H1 (cell line): ENCODE results near the gene BABAM1. TPM values are rescaled to one million over a fixed set of nuclear protein-coding genes. Genes with fewer than 3 reads are reported as not detected.

Source experiments
- CTCF ChIA-PET: fragments of 300-600 bp; sonication (Branson Sonifier 250); formaldehyde crosslinking; loops from one replicate; lab custom pipeline; 2021; ENCODE audit not compliant: partially characterized antibody; lab: Charles Lee
- POLR2A ChIA-PET: fragments of 300-600 bp; sonication (Branson Sonifier 250); formaldehyde crosslinking; loops from one replicate; lab custom pipeline; 2021; ENCODE audit warnings: inconsistent platforms; ENCODE audit not compliant: partially characterized antibody; lab: Charles Lee
- DNase-seq, 2 experiments: peaks; one replicate each; pipeline versions ENCODE4 v3.0.0 to v3.0.0-alpha.2; 2010 to 2022; ENCODE audit warnings: low spot score in 2 of 2, low read depth in 1 of 2, mixed read lengths in 1 of 2
- FAIRE-seq: peaks from 2 replicates; lab custom pipeline; 2011; peaks lifted over from hg19 to GRCh38; lab: Jason Lieb, UNC
- H2AFZ ChIP-seq: 2 replicates; pipeline ENCODE4 v1.8.1; 2012; ENCODE audit warnings: low read length, inconsistent platforms
- H2AK5ac ChIP-seq: 2 replicates; pipeline ENCODE4 v1.6.1; 2013; ENCODE audit warnings: low read depth, low read length
- H2BK120ac ChIP-seq: replicated peaks from 2 replicates; pipeline ENCODE3; 2013; ENCODE audit warnings: low read depth, low read length, inconsistent platforms
- H2BK12ac ChIP-seq: 2 replicates; pipeline ENCODE4 v1.6.1; 2013; ENCODE audit warnings: low read depth, low read length
- H2BK15ac ChIP-seq: 2 replicates; pipeline ENCODE4 v1.6.1; 2013; ENCODE audit warnings: low read length
- H2BK20ac ChIP-seq: 2 replicates; pipeline ENCODE4 v1.6.1; 2013; ENCODE audit warnings: low read length
- H2BK5ac ChIP-seq: 2 replicates; pipeline ENCODE4 v1.6.1; 2013; ENCODE audit warnings: low read depth, low read length
- H3K14ac ChIP-seq: 2 replicates; pipeline ENCODE4 v1.6.1; 2013; ENCODE audit warnings: inconsistent platforms; ENCODE audit not compliant: insufficient read length
- H3K18ac ChIP-seq: 2 replicates; pipeline ENCODE4 v1.6.1; 2013; ENCODE audit warnings: low read length; ENCODE audit errors: extremely low read depth
- H3K23ac ChIP-seq: 2 replicates; pipeline ENCODE4 v1.6.1; 2013; ENCODE audit warnings: inconsistent platforms; ENCODE audit not compliant: insufficient read length
- H3K23me2 ChIP-seq: 2 replicates; pipeline ENCODE4 v1.6.1; 2013; ENCODE audit warnings: low read depth, low read length
- H3K27ac ChIP-seq: 2 replicates; pipeline ENCODE4 v1.6.1; 2011; ENCODE audit warnings: low read depth, low read length, inconsistent platforms
- H3K27me3 ChIP-seq, 4 experiments: replicated peaks in 1 of 4; 1 replicate in 1 of 4; 2 replicates in 3 of 4; pipeline versions ENCODE4 v1.6.1 to v1.8.1; 2011 to 2013; ENCODE audit warnings: low read length in 3 of 4, mild to moderate bottlenecking in 3 of 4, inconsistent platforms in 2 of 4, mixed read lengths in 2 of 4, moderate library complexity in 1 of 4; ENCODE audit not compliant: control insufficient read depth in 3 of 4, insufficient read depth in 3 of 4; ENCODE audit errors: extremely low read depth in 1 of 4
- H3K36me3 ChIP-seq, 4 experiments: 2 replicates each; pipeline versions ENCODE4 v1.6.1 to v1.8.1; 2011 to 2013; ENCODE audit warnings: mild to moderate bottlenecking in 4 of 4, low read length in 3 of 4, moderate library complexity in 2 of 4, control low read depth in 1 of 4, inconsistent platforms in 1 of 4; ENCODE audit not compliant: insufficient read depth in 4 of 4, control insufficient read depth in 2 of 4
- H3K4ac ChIP-seq: replicated peaks from 2 replicates; pipeline ENCODE3; 2013; ENCODE audit warnings: low read length, low read depth, mixed read lengths, inconsistent platforms; ENCODE audit not compliant: insufficient read length
- H3K4me1 ChIP-seq, 4 experiments: replicated peaks in 1 of 4; 1 replicate in 1 of 4; 2 replicates in 3 of 4; pipeline versions ENCODE4 v1.6.1 to v1.8.1; 2011 to 2013; ENCODE audit warnings: low read length in 3 of 4, inconsistent platforms in 2 of 4, mixed read lengths in 1 of 4; ENCODE audit not compliant: insufficient read depth in 4 of 4, control insufficient read depth in 3 of 4
- H3K4me2 ChIP-seq, 2 experiments: 2 replicates each; pipeline versions ENCODE4 v1.6.1 to v1.8.1; 2011 to 2013; ENCODE audit warnings: low read depth in 2 of 2, low read length in 2 of 2, control low read depth in 1 of 2, inconsistent platforms in 1 of 2, mild to moderate bottlenecking in 1 of 2; ENCODE audit not compliant: insufficient read depth in 1 of 2
- H3K4me3 ChIP-seq, 4 experiments: fragments of 200-600, 300-600 bp in 1 of 4; sonication (generic), shearing (Covaris generic), sonication (Bioruptor Twin) in 1 of 4; 2 replicates each; pipeline versions ENCODE4 v1.5.1 to v1.8.1; 2011 to 2016; ENCODE audit warnings: low read length in 4 of 4, low read depth in 3 of 4, control low read depth in 2 of 4, inconsistent platforms in 2 of 4, mild to moderate bottlenecking in 2 of 4, mixed read lengths in 1 of 4, moderate library complexity in 1 of 4; ENCODE audit not compliant: insufficient read depth in 2 of 4; ENCODE audit errors: extremely low read depth in 1 of 4
- H3K56ac ChIP-seq: replicated peaks from 2 replicates; pipeline ENCODE3; 2013; ENCODE audit warnings: low read depth, mild to moderate bottlenecking, mixed read lengths, low read length, inconsistent platforms; ENCODE audit not compliant: insufficient read length
- H3K79me1 ChIP-seq: 2 replicates; pipeline ENCODE4 v1.6.1; 2013; ENCODE audit warnings: low read depth, low read length, control low read depth
- H3K79me2 ChIP-seq, 2 experiments: 2 replicates each; pipeline versions ENCODE4 v1.6.1 to v1.8.1; 2012 to 2013; ENCODE audit warnings: low read length in 2 of 2, mild to moderate bottlenecking in 2 of 2, inconsistent platforms in 1 of 2; ENCODE audit not compliant: insufficient read depth in 2 of 2, control insufficient read depth in 1 of 2
- H3K9ac ChIP-seq, 4 experiments: replicated peaks in 1 of 4; 1 replicate in 1 of 4; 2 replicates in 3 of 4; pipeline versions ENCODE4 v1.6.1 to v1.8.1; 2011 to 2013; ENCODE audit warnings: low read depth in 3 of 4, low read length in 3 of 4, control low read depth in 2 of 4, mild to moderate bottlenecking in 2 of 4, moderate library complexity in 2 of 4, inconsistent platforms in 1 of 4; ENCODE audit errors: extremely low read depth in 1 of 4
- H3K9me3 ChIP-seq, 2 experiments: 2 replicates each; pipeline versions ENCODE4 v1.6.1 to v1.8.1; 2012 to 2013; ENCODE audit warnings: mild to moderate bottlenecking in 2 of 2, moderate library complexity in 2 of 2, control low read depth in 1 of 2, inconsistent platforms in 1 of 2, low read depth in 1 of 2, low read length in 1 of 2, mixed read lengths in 1 of 2; ENCODE audit not compliant: insufficient read depth in 2 of 2
- H4K20me1 ChIP-seq, 2 experiments: replicated peaks in 1 of 2; 2 replicates each; pipeline versions ENCODE3 to v1.8.1; 2011 to 2013; ENCODE audit warnings: inconsistent platforms in 2 of 2, low read length in 2 of 2, mild to moderate bottlenecking in 1 of 2; ENCODE audit not compliant: insufficient read depth in 2 of 2, control insufficient read depth in 1 of 2
- H4K5ac ChIP-seq: 2 replicates; pipeline ENCODE4 v1.6.1; 2013; ENCODE audit warnings: low read length, low read depth, mixed read lengths, inconsistent platforms; ENCODE audit not compliant: insufficient read length
- H4K8ac ChIP-seq: 2 replicates; pipeline ENCODE4 v1.8.0; 2013; ENCODE audit warnings: mild to moderate bottlenecking, moderate library complexity, low read length, inconsistent platforms; ENCODE audit not compliant: insufficient read depth; ENCODE audit errors: extremely low read depth
- H4K91ac ChIP-seq: replicated peaks from 2 replicates; pipeline ENCODE3; 2013; ENCODE audit warnings: low read length, mixed read lengths, inconsistent platforms; ENCODE audit not compliant: insufficient read length
- ATF2 ChIP-seq: IDR thresholded peaks from 2 replicates; pipeline ENCODE4 v1.6.1; 2012; ENCODE audit warnings: low read length, inconsistent platforms
- CBX5 ChIP-seq: fragments of 300-800, 300-1000 bp; sonication (generic); IDR thresholded peaks from 2 replicates; pipeline ENCODE4 v1.7.1; 2016; ENCODE audit warnings: antibody characterized with exemption, low read length, low read depth
- CHD2 ChIP-seq: IDR thresholded peaks from 2 replicates; pipeline ENCODE4 v1.6.1; 2012; ENCODE audit warnings: low read length, improper control_type of control experiment
- EP300 ChIP-seq, 2 experiments: IDR thresholded peaks; 1 replicate in 1 of 2; 2 replicates in 1 of 2; pipeline ENCODE4 v1.6.1; 2011 to 2012; ENCODE audit warnings: low read depth in 2 of 2, low read length in 2 of 2, mild to moderate bottlenecking in 2 of 2, borderline replicate concordance in 1 of 2, inconsistent platforms in 1 of 2, moderate library complexity in 1 of 2
- KDM1A ChIP-seq: fragments of 200-600, 300-600 bp; sonication (generic); IDR thresholded peaks from 2 replicates; pipeline ENCODE4 v1.7.1; 2016; ENCODE audit warnings: mild to moderate bottlenecking, low read length, borderline replicate concordance
- MAX ChIP-seq: IDR thresholded peaks from 2 replicates; pipeline ENCODE4 v1.6.1; 2012; ENCODE audit warnings: inconsistent platforms
- PHF8 ChIP-seq: fragments of 200-600 bp; sonication (generic); conservative IDR thresholded peaks from 2 replicates; pipeline ENCODE4 v1.7.1; 2012; ENCODE audit warnings: low read depth, mild to moderate bottlenecking, inconsistent platforms, low read length, moderate library complexity
- POU5F1 ChIP-seq: IDR thresholded peaks from 2 replicates; pipeline ENCODE4 v1.6.1; 2011; ENCODE audit warnings: low read depth, mild to moderate bottlenecking, low read length, moderate library complexity
- RXRA ChIP-seq: IDR thresholded peaks from 2 replicates; pipeline ENCODE4 v1.6.1; 2011; ENCODE audit warnings: low read depth, mild to moderate bottlenecking, low read length, moderate library complexity; ENCODE audit not compliant: insufficient read depth
- SP1 ChIP-seq: IDR thresholded peaks from 2 replicates; pipeline ENCODE4 v1.6.1; 2011; ENCODE audit warnings: low read depth, low read length
- TBP ChIP-seq: IDR thresholded peaks from 2 replicates; pipeline ENCODE4 v1.6.1; 2011; ENCODE audit warnings: low read depth, low read length, improper control_type of control experiment
- WGBS, 2 experiments: shearing (Covaris generic) in 1 of 2; methylation state at CpG; one replicate each; pipeline versions ENCODE4 v1.1.6 to v1.1.7; 2013 to 2015; ENCODE audit warnings: low lambda C conversion rate in 2 of 2, mixed read lengths in 2 of 2, inconsistent platforms in 1 of 2, low coverage in 1 of 2, missing lambda C conversion rate in 1 of 2; ENCODE audit not compliant: insufficient replicate concordance in 2 of 2, insufficient coverage in 1 of 2, insufficient read length in 1 of 2; ENCODE audit errors: extremely low coverage in 1 of 2, missing lambda C conversion rate in 1 of 2; 5-methylcytosine and 5-hydroxymethylcytosine counted together
- polyA plus RNA-seq, 7 experiments: library from polyadenylated mRNA; depleted of rRNA in 3 of 7; stranded (reverse) in 5 of 7; unstranded in 2 of 7; fragments of >200 nt in 5 of 7; fragments of 200-250 nt in 2 of 7; gene quantifications; 1 replicate in 5 of 7; 2 replicates in 1 of 7; 4 replicates in 1 of 7; pipeline versions ENCODE4 v1.2.1 to v1.2.3, GENCODE V29; 2011 to 2013; ENCODE audit warnings: missing spikeins in 2 of 7, mixed read lengths in 2 of 7
- total RNA-seq: library from RNA; stranded (reverse); fragmentation: NEBNext Ultra II Directional; extraction: Animal tissue kit (Norgen Biotek cat#: 25700); gene quantifications from 2 replicates; pipeline ENCODE4 v1.2.1, GENCODE V29; 2021

Gene BABAM1
- total and polyA plus RNA-seq, 2 of the 8 experiments (the other 6 are each of a cell fraction or from before 2014, with no cell fraction given), result 127 to 133 TPM

GRCh38 chr19:17275441-17276175 is 8.4 kb downstream of the BABAM1 start:
- FAIRE-seq, result no peak
- H3K56ac ChIP-seq, result no peak overlapping the region
- H2BK120ac ChIP-seq, result no peak overlapping the region
- no peaks in the 10 kb centered on the region for H3K9me3 ChIP-seq
- no peak overlapping the region for H2BK15ac ChIP-seq
- H3K4me3 ChIP-seq, result no peak overlapping the region
- no peaks in the 10 kb centered on the region for H3K79me1 ChIP-seq
- H3K36me3 ChIP-seq, result peaks cover 8 to 39% (median 26%) of the 10 kb centered on the region in 4 experiments; a peak in 6 of 8 replicates
- H4K5ac ChIP-seq, result no peak overlapping the region
- H2BK5ac ChIP-seq, result no peak overlapping the region
- H2AFZ ChIP-seq, result no peak overlapping the region
- peaks cover 0 to 2% of the 10 kb centered on the region in 2 experiments for H4K20me1 ChIP-seq
- no peak overlapping the region for H3K4ac ChIP-seq
- no peak overlapping the region for H3K27ac ChIP-seq
- no peak overlapping the region for H3K18ac ChIP-seq
- no peak overlapping the region for H3K9ac ChIP-seq
- no peak overlapping the region for H2BK12ac ChIP-seq
- no peak overlapping the region for H2BK20ac ChIP-seq
- H3K23me2 ChIP-seq, result no peaks in the 10 kb centered on the region
- CTCF ChIA-PET, result interaction anchor here (1.3 kb wide), 1 partner anchor 11 kb away, joined by 3 read pairs; the partner anchor contains the start of gene USHBP1
- no peaks in the 10 kb centered on the region for H3K79me2 ChIP-seq
- no peaks in the 10 kb centered on the region for H3K4me1 ChIP-seq
- H3K27me3 ChIP-seq, result no peaks in the 10 kb centered on the region
- H3K23ac ChIP-seq, result no peak overlapping the region
- H2AK5ac ChIP-seq, result no peak overlapping the region
- DNase-seq, result no peak
- no peak overlapping the region for H4K91ac ChIP-seq
- WGBS, 2 experiments, result 89% methylated on average over 19 of the region's 19 CpGs; no CpG with 5 or more reads in 1 of the 2 experiments
- no peak overlapping the region for H3K4me2 ChIP-seq
- POLR2A ChIA-PET, result interaction anchor here (9.0 kb wide), 1 partner anchor 12 kb away, joined by 113 read pairs; the partner anchor contains the start of genes BABAM1 and USHBP1
- H4K8ac ChIP-seq, result no peak overlapping the region
- H3K14ac ChIP-seq, result no peak overlapping the region
- no peak for TF ChIP-seq ATF2
- no peak for TF ChIP-seq POU5F1
- TF ChIP-seq CBX5, result no peak
- TF ChIP-seq PHF8, result no peak
- no peak for TF ChIP-seq EP300 (IDR thresholded peaks at IDR 0.05; ENCODE audit: borderline replicate concordance in 1 of 2, low read depth in 2 of 2, low read length in 2 of 2)
- no peak for TF ChIP-seq TBP
- no peak for TF ChIP-seq KDM1A
- no peak for TF ChIP-seq RXRA
- no peak for TF ChIP-seq CHD2
- no peak for TF ChIP-seq SP1
- no peak for TF ChIP-seq MAX
